Measurements from ENCODE around the gene FRMD8. TPM values are rescaled to one million over a fixed set of nuclear protein-coding genes. Genes with fewer than 3 reads are reported as not detected.
A peak's percentile ranks its signal among the peaks of the same experiment; 100 is the strongest.

Gene FRMD8
- total RNA-seq, 3 donors from 2014 or later (not counting 1 experiment from before 2014, with no cell fraction given), result 45.6 to 58.4 (median 57.7) TPM

DNA sequence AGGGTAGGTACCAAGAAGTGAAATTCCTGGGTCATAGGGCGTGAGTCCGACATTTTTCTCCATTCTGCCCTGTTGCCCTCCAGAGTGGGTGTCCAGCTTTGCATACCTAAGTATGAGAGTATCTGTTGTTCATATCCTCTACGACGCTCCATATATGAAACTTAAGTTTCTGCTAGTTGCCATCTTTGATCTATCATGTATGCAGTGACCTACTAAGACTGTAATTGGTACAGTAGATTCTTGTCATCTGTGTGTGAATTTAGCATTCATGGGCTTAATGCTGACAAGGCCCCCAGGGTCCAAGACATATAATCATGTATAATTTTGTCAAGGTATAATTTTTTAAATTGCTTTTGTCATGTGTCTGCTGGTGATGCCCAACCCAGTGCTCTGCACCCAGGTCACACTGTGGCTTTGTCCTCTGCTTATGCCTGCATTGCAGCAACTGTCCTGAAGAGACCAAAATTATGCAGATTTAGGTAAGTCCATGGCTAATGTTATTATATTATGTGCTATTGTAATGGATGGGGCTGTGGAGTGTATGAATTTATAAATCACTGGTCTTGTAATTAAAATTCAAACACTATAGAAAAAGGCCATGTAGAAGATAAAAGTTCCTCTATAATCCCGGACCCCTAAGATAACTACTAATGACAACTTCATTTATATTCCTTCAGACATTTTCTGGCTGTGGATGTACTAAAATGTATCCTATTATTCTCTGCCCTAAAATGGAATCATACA is 48.4 kb downstream of the FRMD8 start:
- Histone ChIP-seq H3K27ac (ENCODE audit: low read length) (no peak overlapping the region), H3K27me3 (ENCODE audit: control insufficient read depth, insufficient read depth, low read length) (no peaks in the 10 kb centered on the region), H3K9me3 (ENCODE audit: control insufficient read depth, insufficient read depth, low read length) (no peaks in the 10 kb centered on the region), H3K36me3 (ENCODE audit: control insufficient read depth, insufficient read depth, low read length) (peaks cover 53% of the 10 kb centered on the region), H3K4me1 (ENCODE audit: control insufficient read depth, insufficient read depth, low read length) (peaks cover 28% of the 10 kb centered on the region), H3K4me3 (ENCODE audit: low read length) (no peak overlapping the region)
- peaks cover 82 to 85% of the 10 kb centered on the region in 2 donors for H3K4me1 Mint-ChIP-seq
- TF ChIP-seq, protein P1, sequence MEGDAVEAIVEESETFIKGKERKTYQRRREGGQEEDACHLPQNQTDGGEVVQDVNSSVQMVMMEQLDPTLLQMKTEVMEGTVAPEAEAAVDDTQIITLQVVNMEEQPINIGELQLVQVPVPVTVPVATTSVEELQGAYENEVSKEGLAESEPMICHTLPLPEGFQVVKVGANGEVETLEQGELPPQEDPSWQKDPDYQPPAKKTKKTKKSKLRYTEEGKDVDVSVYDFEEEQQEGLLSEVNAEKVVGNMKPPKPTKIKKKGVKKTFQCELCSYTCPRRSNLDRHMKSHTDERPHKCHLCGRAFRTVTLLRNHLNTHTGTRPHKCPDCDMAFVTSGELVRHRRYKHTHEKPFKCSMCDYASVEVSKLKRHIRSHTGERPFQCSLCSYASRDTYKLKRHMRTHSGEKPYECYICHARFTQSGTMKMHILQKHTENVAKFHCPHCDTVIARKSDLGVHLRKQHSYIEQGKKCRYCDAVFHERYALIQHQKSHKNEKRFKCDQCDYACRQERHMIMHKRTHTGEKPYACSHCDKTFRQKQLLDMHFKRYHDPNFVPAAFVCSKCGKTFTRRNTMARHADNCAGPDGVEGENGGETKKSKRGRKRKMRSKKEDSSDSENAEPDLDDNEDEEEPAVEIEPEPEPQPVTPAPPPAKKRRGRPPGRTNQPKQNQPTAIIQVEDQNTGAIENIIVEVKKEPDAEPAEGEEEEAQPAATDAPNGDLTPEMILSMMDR (IDR thresholded peaks at IDR 0.05), result no peak
- peak overlapping the region; percentile 7 for H3K4me3 Mint-ChIP-seq
- ATAC-seq, result no peak
- intact Hi-C loops (cut with micrococcal nuclease), result no loop called here
- 86% methylated on average over 4 of the region's 5 CpGs for WGBS (ENCODE audit: insufficient coverage)
- DNase-seq, result no peak
- no peaks in the 10 kb centered on the region for H3K36me3 Mint-ChIP-seq
- no peaks in the 10 kb centered on the region for H3K9me3 Mint-ChIP-seq
- no peaks in the 10 kb centered on the region for H3K27me3 Mint-ChIP-seq (ENCODE audit: low read depth in 2 of 2)
- peak overlapping the region; percentile 66 to 98 for H3K27ac Mint-ChIP-seq

DNA sequence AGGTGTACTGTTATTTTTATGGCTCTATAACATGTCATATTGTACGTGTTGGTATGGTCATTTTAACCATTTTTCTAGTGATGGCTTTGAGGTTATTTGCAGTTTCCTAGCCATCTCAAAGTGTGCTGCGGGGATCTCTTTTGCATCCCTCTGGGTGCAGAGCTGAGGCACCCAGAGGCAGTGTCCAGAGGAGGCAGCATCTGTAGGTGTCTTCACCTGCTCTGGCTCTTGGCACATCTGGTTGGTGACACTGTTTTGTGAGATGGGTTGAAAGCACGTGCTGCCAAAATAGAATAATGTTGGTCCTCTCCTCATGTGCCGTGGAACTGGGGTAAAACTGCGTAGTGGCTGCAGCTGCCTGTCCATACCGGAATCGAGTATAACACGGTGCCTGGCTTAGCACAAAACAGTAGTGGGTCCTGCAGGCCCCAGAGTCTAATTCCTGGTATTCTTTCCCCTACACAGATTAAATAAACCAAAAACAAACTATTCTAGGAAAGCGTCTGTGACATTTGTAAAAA is 49.0 kb downstream of the FRMD8 start:
- Histone ChIP-seq H3K36me3 (ENCODE audit: control insufficient read depth, insufficient read depth, low read length) (peaks cover 53% of the 10 kb centered on the region), H3K9me3 (ENCODE audit: control insufficient read depth, insufficient read depth, low read length) (no peaks in the 10 kb centered on the region), H3K27ac (ENCODE audit: low read length) (no peak overlapping the region), H3K4me1 (ENCODE audit: control insufficient read depth, insufficient read depth, low read length) (peaks cover 27% of the 10 kb centered on the region), H3K4me3 (ENCODE audit: low read length) (no peak overlapping the region), H3K27me3 (ENCODE audit: control insufficient read depth, insufficient read depth, low read length) (no peaks in the 10 kb centered on the region)
- intact Hi-C loops (cut with micrococcal nuclease), result no loop called here
- DNase-seq (no peak), ATAC-seq (no peak)
- 93% methylated on average over 8 of the region's 9 CpGs for WGBS (ENCODE audit: insufficient coverage)
- peaks cover 81 to 84% of the 10 kb centered on the region in 2 donors for H3K4me1 Mint-ChIP-seq
- no peaks in the 10 kb centered on the region for H3K36me3 Mint-ChIP-seq
- no peak overlapping the region for H3K4me3 Mint-ChIP-seq
- H3K9me3 Mint-ChIP-seq, result no peaks in the 10 kb centered on the region
- peak overlapping the region; percentile 66 to 98 for H3K27ac Mint-ChIP-seq
- TF ChIP-seq, protein P1 (IDR thresholded peaks at IDR 0.05), result no peak
- H3K27me3 Mint-ChIP-seq (ENCODE audit: low read depth in 2 of 2), result no peaks in the 10 kb centered on the region

DNA sequence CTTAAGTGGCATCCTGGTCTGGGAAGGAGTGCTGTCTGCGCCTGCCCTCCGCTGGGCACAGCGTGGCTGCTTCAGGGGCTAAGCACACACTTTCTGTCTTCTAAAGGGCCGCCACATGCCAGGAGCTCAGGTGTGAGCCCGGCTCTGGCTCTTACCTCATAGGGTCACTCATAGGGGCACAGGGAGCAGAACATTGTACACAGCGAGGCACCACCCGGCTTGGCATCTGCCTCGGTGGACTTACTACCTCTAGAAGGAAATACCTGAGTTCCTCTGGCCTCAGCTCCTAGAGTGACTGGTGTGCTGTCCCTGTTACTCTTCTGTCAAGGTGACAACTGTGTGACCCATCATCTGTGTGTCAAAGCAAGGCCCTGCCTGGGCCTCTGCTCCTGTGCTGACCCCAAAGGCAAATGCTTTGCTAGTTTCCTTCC is 49.6 kb downstream of the FRMD8 start:
- H3K27ac Mint-ChIP-seq, result peak overlapping the region; percentile 66 to 98
- peak overlapping the region; percentile 31 for H3K4me3 Mint-ChIP-seq
- H3K36me3 Mint-ChIP-seq, result no peaks in the 10 kb centered on the region
- no peak for ATAC-seq
- 91% methylated on average over 8 of the region's 8 CpGs for WGBS (ENCODE audit: insufficient coverage)
- TF ChIP-seq, protein P1 (IDR thresholded peaks at IDR 0.05), result no peak
- H3K27me3 ChIP-seq (ENCODE audit: control insufficient read depth, insufficient read depth, low read length), result no peaks in the 10 kb centered on the region
- peaks cover 53% of the 10 kb centered on the region for H3K36me3 ChIP-seq (ENCODE audit: control insufficient read depth, insufficient read depth, low read length)
- peaks cover 30% of the 10 kb centered on the region for H3K4me1 ChIP-seq (ENCODE audit: control insufficient read depth, insufficient read depth, low read length)
- no peak overlapping the region for H3K4me3 ChIP-seq (ENCODE audit: low read length)
- no peak for DNase-seq
- peaks cover 80 to 84% of the 10 kb centered on the region in 2 donors for H3K4me1 Mint-ChIP-seq
- no peaks in the 10 kb centered on the region for H3K27me3 Mint-ChIP-seq (ENCODE audit: low read depth in 2 of 2)
- intact Hi-C loops (cut with micrococcal nuclease), result no loop called here
- no peaks in the 10 kb centered on the region for H3K9me3 Mint-ChIP-seq
- no peaks in the 10 kb centered on the region for H3K9me3 ChIP-seq (ENCODE audit: control insufficient read depth, insufficient read depth, low read length)
- H3K27ac ChIP-seq (ENCODE audit: low read length), result no peak overlapping the region

All from natural killer cell (primary cell).